ENCODE measurements around the gene TEX51.

Gene TEX51

DNA sequence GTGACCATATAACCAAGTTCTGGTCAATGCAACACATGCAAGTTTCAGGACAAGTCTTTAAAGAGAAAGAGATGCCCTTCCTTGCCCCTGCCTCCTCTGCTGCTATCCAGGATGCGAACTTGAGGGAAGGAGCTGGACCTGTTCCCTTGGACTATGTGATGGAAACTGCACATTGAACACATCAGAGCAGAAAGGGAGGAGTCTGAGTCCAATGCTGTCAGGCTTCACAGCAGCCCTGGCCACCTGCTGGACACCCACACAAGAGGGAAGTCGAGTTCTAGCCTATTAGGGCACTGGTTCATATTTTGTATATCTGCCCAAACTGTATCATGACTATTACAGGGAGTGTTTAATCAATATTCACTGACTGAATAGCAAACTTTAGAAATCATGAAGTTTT is 38.3 kb upstream of the TEX51 start:
- no peak for DNase-seq (ENCODE audit: low read depth)
- TF ChIP-seq, protein P1, sequence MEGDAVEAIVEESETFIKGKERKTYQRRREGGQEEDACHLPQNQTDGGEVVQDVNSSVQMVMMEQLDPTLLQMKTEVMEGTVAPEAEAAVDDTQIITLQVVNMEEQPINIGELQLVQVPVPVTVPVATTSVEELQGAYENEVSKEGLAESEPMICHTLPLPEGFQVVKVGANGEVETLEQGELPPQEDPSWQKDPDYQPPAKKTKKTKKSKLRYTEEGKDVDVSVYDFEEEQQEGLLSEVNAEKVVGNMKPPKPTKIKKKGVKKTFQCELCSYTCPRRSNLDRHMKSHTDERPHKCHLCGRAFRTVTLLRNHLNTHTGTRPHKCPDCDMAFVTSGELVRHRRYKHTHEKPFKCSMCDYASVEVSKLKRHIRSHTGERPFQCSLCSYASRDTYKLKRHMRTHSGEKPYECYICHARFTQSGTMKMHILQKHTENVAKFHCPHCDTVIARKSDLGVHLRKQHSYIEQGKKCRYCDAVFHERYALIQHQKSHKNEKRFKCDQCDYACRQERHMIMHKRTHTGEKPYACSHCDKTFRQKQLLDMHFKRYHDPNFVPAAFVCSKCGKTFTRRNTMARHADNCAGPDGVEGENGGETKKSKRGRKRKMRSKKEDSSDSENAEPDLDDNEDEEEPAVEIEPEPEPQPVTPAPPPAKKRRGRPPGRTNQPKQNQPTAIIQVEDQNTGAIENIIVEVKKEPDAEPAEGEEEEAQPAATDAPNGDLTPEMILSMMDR (conservative IDR thresholded peaks at IDR 0.05; ENCODE audit: low read length), result no peak
- no peak overlapping the region for H3K4me3 ChIP-seq (ENCODE audit: low read length)

DNA sequence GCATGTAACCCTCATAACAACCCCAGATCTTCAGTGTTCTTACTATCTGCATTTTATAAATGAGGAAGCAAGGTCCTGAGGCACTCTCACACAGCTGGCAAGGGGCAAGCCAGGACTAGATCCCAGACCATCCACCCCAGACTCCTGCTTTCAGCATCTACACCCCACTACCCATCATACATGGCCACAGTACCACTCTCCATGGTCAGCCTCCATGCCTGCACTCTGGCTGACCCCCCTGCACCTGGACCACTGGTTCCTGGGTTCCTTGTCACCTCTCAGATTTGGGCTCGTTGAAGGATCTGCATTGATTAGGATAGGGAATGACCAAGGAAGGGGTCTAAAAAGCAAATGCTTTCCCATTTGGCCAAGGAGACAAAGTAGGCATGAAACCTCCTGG is 36.0 kb upstream of the TEX51 start:
- TF ChIP-seq, protein P1 (conservative IDR thresholded peaks at IDR 0.05; ENCODE audit: low read length), result no peak
- no peak for DNase-seq (ENCODE audit: low read depth)
- H3K4me3 ChIP-seq (ENCODE audit: low read length), result no peak overlapping the region

DNA sequence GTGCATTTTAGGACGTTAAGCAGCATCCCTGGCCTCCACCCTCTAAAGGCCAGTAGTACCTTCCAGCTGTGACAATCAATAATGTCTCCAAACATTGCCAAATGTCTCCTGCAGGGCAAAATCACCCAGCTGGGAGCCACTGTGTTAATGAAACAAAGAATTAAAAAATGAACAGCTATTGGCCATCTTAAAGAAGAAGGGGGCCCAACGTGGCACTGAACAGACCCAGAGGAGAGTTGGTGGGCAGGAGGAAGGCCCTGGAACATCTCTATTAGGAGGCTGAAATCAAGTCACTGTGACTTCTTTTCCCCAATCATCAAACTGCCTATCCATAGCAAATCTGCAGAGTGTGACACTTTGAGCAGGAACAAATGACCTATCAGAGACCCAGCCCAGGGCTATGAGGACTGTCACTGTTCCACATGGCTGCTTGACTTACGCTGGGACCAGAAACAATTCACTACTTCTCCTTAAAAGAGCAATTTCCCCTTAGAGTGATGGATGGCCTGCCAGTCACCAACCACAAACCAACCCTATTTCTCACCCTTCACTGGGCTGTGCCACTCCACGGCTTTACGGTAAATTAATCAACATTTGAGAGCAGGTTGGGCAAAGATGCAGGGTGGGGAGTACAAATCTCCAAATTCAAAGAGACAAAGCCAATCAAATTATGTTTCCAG is 35.2 kb upstream of the TEX51 start:
- no peak for DNase-seq (ENCODE audit: low read depth)

DNA sequence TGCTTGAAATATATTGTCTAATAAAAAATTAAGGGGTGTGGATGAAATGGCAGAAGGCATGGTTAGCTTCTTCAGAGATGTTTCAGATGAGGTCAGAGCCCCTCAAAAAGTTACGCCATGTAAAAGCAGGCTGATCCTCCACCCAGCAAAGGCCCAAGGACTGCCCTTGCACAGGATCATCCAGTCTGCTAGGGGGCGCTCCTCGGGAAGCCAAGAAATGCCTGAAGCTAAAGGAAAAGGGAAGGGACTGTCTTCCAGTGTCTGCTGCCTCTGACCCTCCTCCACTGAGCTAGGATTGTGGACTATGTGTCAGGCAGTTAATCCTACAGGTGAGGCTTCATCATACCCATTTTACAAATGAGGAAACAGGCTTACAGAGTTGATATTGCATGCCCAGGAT is 33.8 kb upstream of the TEX51 start:
- TF ChIP-seq, protein P1 (conservative IDR thresholded peaks at IDR 0.05; ENCODE audit: low read length), result peak; percentile 22; the same call in 1 of the 2 replicates
- DNase-seq (ENCODE audit: low read depth), result no peak
- H3K4me3 ChIP-seq (ENCODE audit: low read length), result no peak overlapping the region

More for the DNA sequence above, 35.2 kb upstream of the TEX51 start:
- H3K4me3 ChIP-seq (ENCODE audit: low read length), result no peak overlapping the region
- TF ChIP-seq, protein P1 (conservative IDR thresholded peaks at IDR 0.05; ENCODE audit: low read length), result no peak

DNA sequence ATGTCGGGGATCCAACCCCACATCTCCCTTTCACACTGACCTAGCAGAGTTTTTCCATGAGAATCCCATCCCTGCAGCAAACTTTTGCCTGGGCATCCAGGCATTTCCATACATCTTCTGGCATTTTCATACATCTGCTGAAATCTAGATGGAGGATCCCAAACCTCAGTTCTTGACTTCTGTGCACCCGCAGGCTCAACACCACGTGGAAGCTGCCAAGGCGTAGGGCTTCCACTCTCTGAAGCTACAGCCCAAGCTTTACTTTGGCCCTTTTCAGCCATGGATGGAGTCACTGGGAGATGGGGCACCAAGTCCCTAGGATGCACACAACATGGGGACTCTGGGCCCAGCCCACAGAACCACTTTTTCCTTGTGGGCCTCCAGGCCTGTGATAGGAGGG is 32.2 kb upstream of the TEX51 start:
- H3K4me3 ChIP-seq (ENCODE audit: low read length), result no peak overlapping the region
- DNase-seq (ENCODE audit: low read depth), result no peak
- TF ChIP-seq, protein P1 (conservative IDR thresholded peaks at IDR 0.05; ENCODE audit: low read length), result no peak

DNA sequence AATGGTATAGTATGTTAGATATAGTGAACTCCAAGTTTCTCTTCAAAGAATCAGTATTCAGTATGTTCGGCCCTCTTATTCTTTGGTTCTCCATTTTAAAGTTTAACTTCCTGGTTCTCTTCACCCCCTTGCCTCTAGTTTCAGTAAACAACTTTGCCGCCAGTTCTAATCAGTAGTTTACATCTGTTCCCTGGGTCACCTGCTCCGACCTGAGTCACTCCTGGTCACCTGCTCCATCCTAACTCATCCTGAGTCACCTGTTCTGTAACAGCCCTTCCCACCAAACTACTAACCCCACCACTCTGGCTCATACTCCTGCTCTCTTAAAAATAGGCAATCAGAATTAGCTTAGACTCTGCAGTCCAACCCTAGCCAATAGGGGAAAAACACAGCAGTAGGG is 23.7 kb upstream of the TEX51 start:
- TF ChIP-seq, protein P1 (conservative IDR thresholded peaks at IDR 0.05; ENCODE audit: low read length), result no peak
- no peak overlapping the region for H3K4me3 ChIP-seq (ENCODE audit: low read length)
- DNase-seq (ENCODE audit: low read depth), result no peak

DNA sequence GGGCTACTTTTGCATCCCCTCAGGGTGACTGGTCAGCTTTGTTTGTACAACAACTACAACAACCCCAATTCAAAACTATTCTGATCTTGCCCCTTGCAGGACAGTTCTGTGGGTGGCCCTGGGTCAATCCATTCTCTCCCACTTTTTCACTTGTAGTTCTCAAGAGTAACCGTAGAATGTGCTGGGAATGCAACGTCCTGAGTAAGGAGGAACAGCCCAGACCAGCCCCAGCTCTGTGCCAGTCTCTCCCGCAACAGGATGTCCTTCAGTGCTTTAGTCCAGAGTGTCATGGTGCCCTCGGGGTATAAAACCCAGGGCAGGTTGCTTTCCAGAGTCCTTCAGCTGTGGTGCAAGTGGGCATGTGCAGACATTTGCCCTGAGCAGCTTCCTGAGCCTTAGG is 22.1 kb upstream of the TEX51 start:
- TF ChIP-seq, protein P1 (conservative IDR thresholded peaks at IDR 0.05; ENCODE audit: low read length), result no peak
- H3K4me3 ChIP-seq (ENCODE audit: low read length), result no peak overlapping the region
- DNase-seq (ENCODE audit: low read depth), result no peak

Measured in AG10803 (cell line).